Stomach (tissue), 9 donors: ENCODE data around the gene PLCXD3. TPM values are rescaled to one million over a fixed set of nuclear protein-coding genes. Genes with fewer than 3 reads are reported as not detected.

Experiments
- DNase-seq, 2 donors: peaks; one replicate each; pipeline versions ENCODE4 v3.0.0 to v3.0.0-alpha.2; 2013 to 2019
- H3K27ac ChIP-seq, 5 donors: fragments of 200-600 bp in 4 of 5; sonication (generic) in 4 of 5; one replicate each; pipeline ENCODE4 v1.5.1; 2013 to 2019; ENCODE audit warnings: mild to moderate bottlenecking in 1 of 5, moderate library complexity in 1 of 5
- H3K27me3 ChIP-seq, 3 donors: fragments of 200-600 bp; sonication (generic); one replicate each; pipeline ENCODE4 v1.5.1; 2017 to 2019; ENCODE audit warnings: mixed run types in 1 of 3
- H3K36me3 ChIP-seq, 4 donors: fragments of 200-600 bp; sonication (generic); 1 replicate in 3 of 4; 2 replicates in 1 of 4; pipeline ENCODE4 v1.5.1; 2016 to 2019
- H3K4me1 ChIP-seq, 4 donors: fragments of 200-600 bp; sonication (generic); one replicate each; pipeline ENCODE4 v1.5.1; 2016 to 2019
- H3K4me3 ChIP-seq, 4 donors: fragments of 200-600 bp; sonication (generic) in 3 of 4; one replicate each; pipeline ENCODE4 v1.5.1; 2016 to 2019; ENCODE audit warnings: mild to moderate bottlenecking in 1 of 4
- H3K9me3 ChIP-seq, 4 donors: fragments of 200-600 bp; sonication (generic); one replicate each; pipeline ENCODE4 v1.5.1; 2016 to 2019
- EP300 ChIP-seq: sonication (generic); formaldehyde crosslinking; IDR thresholded peaks from one replicate; pipeline ENCODE4 v1.6.1; 2017; ENCODE audit warnings: antibody characterized with exemption
- POLR2A ChIP-seq, 4 donors: fragments of 450-650 bp; IDR thresholded peaks; one replicate each; pipeline ENCODE4 v1.6.1; 2016; ENCODE audit warnings: antibody characterized with exemption in 4 of 4, control low read depth in 2 of 4, mild to moderate bottlenecking in 1 of 4, moderate library complexity in 1 of 4
- POLR2AphosphoS5 ChIP-seq, 3 donors: sonication (generic); formaldehyde crosslinking; IDR thresholded peaks; one replicate each; pipeline ENCODE4 v1.6.1; 2016; ENCODE audit warnings: antibody characterized with exemption in 3 of 3
- WGBS, 5 donors: extraction: QIAGEN DNeasy Blood & Tissue Kit in 3 of 5; methylation state at CpG; one replicate each; pipeline versions ENCODE4 v1.1.5 to v1.1.7; 2013 to 2018; 5-methylcytosine and 5-hydroxymethylcytosine counted together
- intact Hi-C: fragments of 100-400 bp; cut with DNase I; formaldehyde crosslinking; loops from one replicate; pipeline ENCODE4 v1.15.1; 2023; ENCODE audit warnings: low total_unique reads
- polyA plus RNA-seq, 3 donors: library from polyadenylated mRNA; stranded (reverse); fragments of 200-250 nt; gene quantifications; one replicate each; pipeline ENCODE4 v1.2.3, GENCODE V29; 2013
- total RNA-seq, 5 donors: library from RNA; depleted of rRNA; stranded (reverse); fragments of >200 nt; gene quantifications; one replicate each; pipeline versions ENCODE4 v1.1.0 to v1.2.3, GENCODE V29; 2014 to 2016
- TF ChIP-seq, protein P1 (sequence below), 7 experiments: fragments of 450-650 bp in 4 of 7; fragments of 200-600 bp in 3 of 7; sonication (generic) in 3 of 7; IDR thresholded peaks; one replicate each; pipeline ENCODE4 v1.5.1; 2016 to 2019; ENCODE audit warnings: antibody characterized with exemption in 7 of 7, control low read depth in 2 of 7, mild to moderate bottlenecking in 1 of 7
- donor health status: healthy with polysubstance abuse.
- donor health status: Bipolar disorder and iron deficiency.
- donor health status: healthy.

The PLCXD3 gene
- total and polyA plus RNA-seq, 8 donors: 1.2 to 3.5 (median 2.6) TPM; not detected in 1

- no peak for DNase-seq
- Histone ChIP-seq H3K4me1 (peaks cover 0 to 7% (median 0%) of the 10 kb centered on the region in 4 donors), H3K27me3 (no peaks in the 10 kb centered on the region), H3K4me3 (no peak overlapping the region), H3K27ac (no peak overlapping the region), H3K9me3 (no peaks in the 10 kb centered on the region), H3K36me3 (no peaks in the 10 kb centered on the region)
- TF ChIP-seq POLR2A (IDR thresholded peaks at IDR 0.05) (no peak), EP300 (no peak), POLR2AphosphoS5 (IDR thresholded peaks at IDR 0.05) (no peak)
- TF ChIP-seq, protein P1, sequence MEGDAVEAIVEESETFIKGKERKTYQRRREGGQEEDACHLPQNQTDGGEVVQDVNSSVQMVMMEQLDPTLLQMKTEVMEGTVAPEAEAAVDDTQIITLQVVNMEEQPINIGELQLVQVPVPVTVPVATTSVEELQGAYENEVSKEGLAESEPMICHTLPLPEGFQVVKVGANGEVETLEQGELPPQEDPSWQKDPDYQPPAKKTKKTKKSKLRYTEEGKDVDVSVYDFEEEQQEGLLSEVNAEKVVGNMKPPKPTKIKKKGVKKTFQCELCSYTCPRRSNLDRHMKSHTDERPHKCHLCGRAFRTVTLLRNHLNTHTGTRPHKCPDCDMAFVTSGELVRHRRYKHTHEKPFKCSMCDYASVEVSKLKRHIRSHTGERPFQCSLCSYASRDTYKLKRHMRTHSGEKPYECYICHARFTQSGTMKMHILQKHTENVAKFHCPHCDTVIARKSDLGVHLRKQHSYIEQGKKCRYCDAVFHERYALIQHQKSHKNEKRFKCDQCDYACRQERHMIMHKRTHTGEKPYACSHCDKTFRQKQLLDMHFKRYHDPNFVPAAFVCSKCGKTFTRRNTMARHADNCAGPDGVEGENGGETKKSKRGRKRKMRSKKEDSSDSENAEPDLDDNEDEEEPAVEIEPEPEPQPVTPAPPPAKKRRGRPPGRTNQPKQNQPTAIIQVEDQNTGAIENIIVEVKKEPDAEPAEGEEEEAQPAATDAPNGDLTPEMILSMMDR (IDR thresholded peaks at IDR 0.05): no peak
- intact Hi-C loops: no loop called here
- 68 to 74% (median 70%) methylated on average over 4 of the region's 4 CpGs for WGBS, 5 donors
Measured at GRCh38 chr5:41349846-41350245, 160.6 kb downstream of the PLCXD3 start.

DNA sequence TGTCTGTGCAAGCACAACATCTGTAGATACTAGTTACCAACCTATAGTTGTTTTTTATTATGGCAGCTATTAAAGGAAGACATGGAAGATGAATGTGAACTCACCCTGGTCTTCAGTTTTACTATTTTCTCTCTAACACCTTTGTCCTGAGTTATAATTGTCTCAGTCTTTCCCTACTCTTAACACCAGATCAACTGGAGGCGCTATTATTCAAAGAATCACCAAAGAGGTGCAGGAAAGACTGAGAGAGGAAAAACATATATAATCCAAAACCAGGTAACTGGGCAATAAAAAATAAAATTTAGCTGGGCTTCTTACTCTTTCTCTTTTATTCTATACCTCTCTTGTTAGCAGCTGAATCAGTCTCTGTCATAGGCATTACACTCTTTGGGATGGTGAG, 162.8 kb downstream of the PLCXD3 start:
- WGBS, 5 donors: 90 to 95% (median 94%) methylated on average over 1 of the region's 1 CpG
- H3K9me3 ChIP-seq: no peaks in the 10 kb centered on the region
- no peak for DNase-seq
- no peak overlapping the region for H3K4me3 ChIP-seq
- no peaks in the 10 kb centered on the region for H3K36me3 ChIP-seq
- H3K27ac ChIP-seq: no peak overlapping the region
- intact Hi-C loops: no loop called here
- TF ChIP-seq POLR2AphosphoS5 (IDR thresholded peaks at IDR 0.05) (no peak), EP300 (no peak), POLR2A (IDR thresholded peaks at IDR 0.05) (no peak)
- TF ChIP-seq, protein P1 (IDR thresholded peaks at IDR 0.05): no peak
- H3K4me1 ChIP-seq: peaks cover 0 to 7% (median 0%) of the 10 kb centered on the region in 4 donors
- no peaks in the 10 kb centered on the region for H3K27me3 ChIP-seq

- H3K27ac ChIP-seq: no peak overlapping the region
- peaks cover 0 to 7% (median 0%) of the 10 kb centered on the region in 4 donors for H3K4me1 ChIP-seq
- H3K27me3 ChIP-seq: no peaks in the 10 kb centered on the region
- H3K9me3 ChIP-seq: no peaks in the 10 kb centered on the region
- intact Hi-C loops: no loop called here
- no peaks in the 10 kb centered on the region for H3K36me3 ChIP-seq
- H3K4me3 ChIP-seq: no peak overlapping the region
- TF ChIP-seq POLR2AphosphoS5 (IDR thresholded peaks at IDR 0.05): no peak
- TF ChIP-seq, protein P1 (IDR thresholded peaks at IDR 0.05): peak in 1 of 7 experiments; percentile 17
- DNase-seq: no peak
- 8 to 18% (median 13%) methylated on average over 5 of the region's 5 CpGs for WGBS, 5 donors
Measured at GRCh38 chr5:41346609-41347008, 163.8 kb downstream of the PLCXD3 start.

- Histone ChIP-seq H3K36me3 (no peaks in the 10 kb centered on the region), H3K27ac (no peak overlapping the region), H3K27me3 (no peaks in the 10 kb centered on the region), H3K9me3 (no peaks in the 10 kb centered on the region), H3K4me1 (peaks cover 0 to 7% (median 0%) of the 10 kb centered on the region in 4 donors), H3K4me3 (no peak overlapping the region)
- intact Hi-C loops: no loop called here
- 25 to 37% (median 29%) methylated on average over 1 of the region's 1 CpG for WGBS, 5 donors
- no peak for DNase-seq
- TF ChIP-seq, protein P1 (IDR thresholded peaks at IDR 0.05): no peak
- no peak for TF ChIP-seq EP300
- no peak for TF ChIP-seq POLR2AphosphoS5 (IDR thresholded peaks at IDR 0.05)
- TF ChIP-seq POLR2A (IDR thresholded peaks at IDR 0.05): no peak
Measured at GRCh38 chr5:41345295-41345694, 165.1 kb downstream of the PLCXD3 start.
